HG03378 (cell line): ENCODE data around the gene PIK3C2A.

Source experiments
- ATAC-seq: cut with Tn5 transposase; IDR thresholded peaks from one replicate; pipeline ENCODE4 v1.9.1; 2021; ENCODE audit warnings: mild to moderate bottlenecking, moderate library complexity; ENCODE audit not compliant: unreplicated experiment

Gene PIK3C2A

DNA sequence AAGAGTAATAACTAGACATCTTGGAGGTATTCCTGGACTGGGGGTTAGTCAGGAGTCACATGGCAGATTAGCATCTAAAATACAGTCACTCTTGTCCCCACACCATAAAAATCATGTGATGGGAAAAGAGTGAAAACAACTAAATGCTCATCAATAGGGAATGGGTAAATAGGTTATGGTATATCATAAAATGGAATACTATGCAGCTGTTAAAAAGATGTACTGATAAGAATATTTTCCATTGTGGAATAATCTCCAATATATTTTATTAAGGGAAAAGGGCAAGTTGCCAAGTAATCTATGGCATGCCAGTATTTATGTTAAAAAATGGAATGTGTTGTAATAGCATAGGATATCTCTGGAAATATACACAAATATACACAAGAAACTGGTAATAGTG lies 6.6 kb upstream of the PIK3C2A start:
- ATAC-seq: no peak

DNA sequence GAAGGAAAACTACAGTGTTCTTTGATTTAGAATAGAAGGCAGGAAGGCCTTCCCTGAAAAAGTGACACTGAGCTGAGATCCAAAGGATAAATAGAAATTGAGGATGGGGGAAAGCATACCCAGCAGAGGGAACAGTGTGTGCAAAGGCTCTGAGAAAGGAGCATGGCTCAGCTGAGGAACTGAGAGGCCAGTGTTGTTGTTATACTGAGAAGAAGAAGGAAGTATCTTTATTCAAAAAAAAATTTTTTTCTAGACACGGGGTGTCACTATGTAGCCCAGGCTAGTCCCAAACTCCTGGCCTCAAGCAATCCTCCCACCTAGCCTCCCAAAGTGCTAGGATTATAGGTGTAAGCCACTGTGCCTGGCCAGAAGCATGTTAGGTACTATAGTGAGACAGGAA lies 3.5 kb upstream of the PIK3C2A start:
- no peak for ATAC-seq

GRCh38 chr11:17209939-17210245 lies 2.1 kb upstream of the PIK3C2A start:
- ATAC-seq: no peak

GRCh38 chr11:17208257-17208999 lies 642 bp upstream of the PIK3C2A start:
- peak; percentile 66 for ATAC-seq

- no peak for ATAC-seq
These were observed 1.3 kb downstream of the PIK3C2A start for GRCh38 chr11:17206463-17206862.

GRCh38 chr11:17197431-17197898 lies 10.3 kb downstream of the PIK3C2A start:
- ATAC-seq: no peak

- ATAC-seq: no peak
These were observed 19.1 kb downstream of the PIK3C2A start for GRCh38 chr11:17188675-17189074.

GRCh38 chr11:17186932-17187692 lies 20.7 kb downstream of the PIK3C2A start:
- no peak for ATAC-seq

GRCh38 chr11:17185938-17186337 lies 21.8 kb downstream of the PIK3C2A start:
- no peak for ATAC-seq

GRCh38 chr11:17184882-17185587 lies 22.8 kb downstream of the PIK3C2A start:
- ATAC-seq: no peak

GRCh38 chr11:17183836-17184235 lies 23.9 kb downstream of the PIK3C2A start:
- no peak for ATAC-seq

GRCh38 chr11:17179970-17180369 lies 27.8 kb downstream of the PIK3C2A start:
- ATAC-seq: no peak

- no peak for ATAC-seq
These were observed 34.5 kb downstream of the PIK3C2A start for GRCh38 chr11:17173332-17173731.

- ATAC-seq: no peak
These were observed 35.9 kb downstream of the PIK3C2A start for GRCh38 chr11:17171916-17172315.

- no peak for ATAC-seq
These were observed 36.4 kb downstream of the PIK3C2A start for GRCh38 chr11:17171343-17171742.

DNA sequence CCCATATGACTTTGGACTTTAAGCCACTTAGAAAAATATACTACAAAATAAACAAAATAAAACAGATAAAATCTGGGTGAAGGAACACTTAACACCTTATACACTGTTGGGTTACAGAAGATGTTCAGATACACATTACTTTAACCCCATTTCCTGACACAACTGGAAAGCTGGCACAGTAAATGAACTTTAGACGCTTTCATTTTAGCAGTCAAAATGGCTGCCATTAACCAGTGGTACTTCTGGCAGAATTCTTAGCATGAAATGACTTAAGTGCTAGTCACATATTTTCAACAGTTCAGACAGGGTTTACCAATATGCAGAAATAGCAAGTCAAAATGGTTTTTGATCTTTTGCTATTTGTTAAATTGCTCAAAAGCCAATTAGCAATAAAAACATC lies 37.9 kb downstream of the PIK3C2A start:
- no peak for ATAC-seq

GRCh38 chr11:17165247-17165890 lies 42.4 kb downstream of the PIK3C2A start:
- ATAC-seq: no peak

GRCh38 chr11:17164361-17165246 lies 43.2 kb downstream of the PIK3C2A start:
- no peak for ATAC-seq

GRCh38 chr11:17163736-17164135 lies 44.0 kb downstream of the PIK3C2A start:
- no peak for ATAC-seq

GRCh38 chr11:17163291-17163690 lies 44.5 kb downstream of the PIK3C2A start:
- no peak for ATAC-seq
